K562 (cell line): ENCODE data around the gene TXNIP. TPM values are rescaled to one million over a fixed set of nuclear protein-coding genes. Genes with fewer than 3 reads are reported as not detected.
A peak's percentile ranks its signal among the peaks of the same experiment; 100 is the strongest.

Source experiments
- ELF4 ChIP-seq: fragments of 450-650 bp; formaldehyde crosslinking; IDR thresholded peaks from 2 replicates; pipeline ENCODE4 v1.4.0; 2022; ENCODE audit warnings: missing genetic modification characterization
- HLTF ChIP-seq: fragments of 450-650 bp; IDR thresholded peaks from 2 replicates; pipeline ENCODE4 v1.6.1; 2016
- HMG20B ChIP-seq: fragments of 250-450 bp; sonication (Bioruptor Pico); IDR thresholded peaks from 2 replicates; pipeline ENCODE4 v1.5.0; 2021; ENCODE audit warnings: mild to moderate bottlenecking
- NFATC3 ChIP-seq: fragments of 450-650 bp; IDR thresholded peaks from 2 replicates; pipeline ENCODE4 v1.6.1; 2017; ENCODE audit warnings: mild to moderate bottlenecking
- NONO ChIP-seq, 2 experiments: fragments of 200-400 bp in 1 of 2; fragments of 450-650 bp in 1 of 2; formaldehyde crosslinking in 1 of 2; IDR thresholded peaks; 2 replicates each; pipeline ENCODE4 v1.6.1; 2017; ENCODE audit warnings: low read depth in 2 of 2, mild to moderate bottlenecking in 2 of 2, moderate library complexity in 2 of 2, low read length in 1 of 2
- NR2F6 ChIP-seq: fragments of 450-650 bp; formaldehyde crosslinking; IDR thresholded peaks from 2 replicates; pipeline ENCODE4 v1.4.0; 2020; ENCODE audit warnings: mild to moderate bottlenecking
- RAD21 ChIP-seq, 2 experiments: fragments of 250-450 bp in 1 of 2; fragments of 450-650 bp in 1 of 2; sonication (Bioruptor Pico) in 1 of 2; formaldehyde crosslinking in 1 of 2; IDR thresholded peaks in 1 of 2; conservative IDR thresholded peaks in 1 of 2; 2 replicates each; pipeline versions ENCODE4 v1.4.0 to v1.8.0; 2020 to 2022; ENCODE audit warnings: mild to moderate bottlenecking in 2 of 2, moderate library complexity in 1 of 2
- SREBF2 ChIP-seq: sonication (generic); formaldehyde crosslinking; IDR thresholded peaks from 2 replicates; pipeline ENCODE4 v1.4.0; 2020; ENCODE audit warnings: mild to moderate bottlenecking, missing genetic modification reagents
- TRIM24 ChIP-seq, 2 experiments: fragments of 450-650 bp; IDR thresholded peaks; 2 replicates each; pipeline ENCODE4 v1.6.1; 2016
- TSC22D4 ChIP-seq: fragments of 450-650 bp; IDR thresholded peaks from 2 replicates; pipeline ENCODE4 v1.6.1; 2016; ENCODE audit warnings: missing genetic modification characterization, missing biosample characterization, control low read depth
- ZBTB17 ChIP-seq: fragments of 450-650 bp; formaldehyde crosslinking; IDR thresholded peaks from 2 replicates; pipeline ENCODE4 v1.4.0; 2020; ENCODE audit warnings: mild to moderate bottlenecking
- ZFP36 ChIP-seq: fragments of 150-350 bp; IDR thresholded peaks from 2 replicates; pipeline ENCODE4 v1.6.1; 2018; ENCODE audit warnings: low read length, low read depth; ENCODE audit not compliant: partially characterized antibody
- ZNF444 ChIP-seq: fragments of 250-450 bp; sonication (Bioruptor Pico); IDR thresholded peaks from 2 replicates; pipeline ENCODE4 v1.4.0; 2020; ENCODE audit warnings: mild to moderate bottlenecking, moderate library complexity
- ZNF75A ChIP-seq: fragments of 450-650 bp; formaldehyde crosslinking; IDR thresholded peaks from 2 replicates; pipeline ENCODE4 v1.4.0; 2020; ENCODE audit warnings: mild to moderate bottlenecking
- polyA plus RNA-seq, 8 experiments: library from polyadenylated mRNA; depleted of rRNA in 4 of 8; stranded (reverse) in 5 of 8; unstranded in 3 of 8; fragments of >200 nt; fragmentation: Nextera tagmentation in 2 of 8; fragmentation: Illumina TruSeq in 1 of 8; extraction: Ambion mirVana in 2 of 8; extraction: Trizol in 1 of 8; gene quantifications; 2 replicates each; pipeline versions ENCODE4 v1.2.1 to v1.2.3, GENCODE V29; 2011 to 2014; ENCODE audit warnings: inconsistent platforms in 1 of 8, missing spikeins in 1 of 8
- total RNA-seq, 7 experiments: library from RNA; depleted of rRNA in 6 of 7; stranded (reverse); fragments of >200 nt in 6 of 7; fragmentation: Illumina TruSeq in 2 of 7; extraction: Trizol in 2 of 7; gene quantifications; 2 replicates each; pipeline versions ENCODE4 v1.2.1 to v1.2.3, GENCODE V29; 2011 to 2021; ENCODE audit warnings: low replicate concordance in 1 of 7
- TF ChIP-seq, protein P1 (sequence below): fragments of 200-600 bp; sonication (generic); IDR thresholded peaks from one replicate; pipeline ENCODE4 v1.6.1; 2012; ENCODE audit warnings: mild to moderate bottlenecking, low read depth, low read length, inconsistent platforms
- TF ChIP-seq, protein P2 (sequence below): fragments of 250-450 bp; sonication (Bioruptor Pico); IDR thresholded peaks from 2 replicates; pipeline ENCODE4 v1.5.0; 2020; ENCODE audit warnings: mild to moderate bottlenecking, borderline replicate concordance

Gene TXNIP
- total and polyA plus RNA-seq, 9 of the 15 experiments (the other 6 are each of a cell fraction or from before 2014, with no cell fraction given), result 120 to 499 (median 257) TPM

DNA sequence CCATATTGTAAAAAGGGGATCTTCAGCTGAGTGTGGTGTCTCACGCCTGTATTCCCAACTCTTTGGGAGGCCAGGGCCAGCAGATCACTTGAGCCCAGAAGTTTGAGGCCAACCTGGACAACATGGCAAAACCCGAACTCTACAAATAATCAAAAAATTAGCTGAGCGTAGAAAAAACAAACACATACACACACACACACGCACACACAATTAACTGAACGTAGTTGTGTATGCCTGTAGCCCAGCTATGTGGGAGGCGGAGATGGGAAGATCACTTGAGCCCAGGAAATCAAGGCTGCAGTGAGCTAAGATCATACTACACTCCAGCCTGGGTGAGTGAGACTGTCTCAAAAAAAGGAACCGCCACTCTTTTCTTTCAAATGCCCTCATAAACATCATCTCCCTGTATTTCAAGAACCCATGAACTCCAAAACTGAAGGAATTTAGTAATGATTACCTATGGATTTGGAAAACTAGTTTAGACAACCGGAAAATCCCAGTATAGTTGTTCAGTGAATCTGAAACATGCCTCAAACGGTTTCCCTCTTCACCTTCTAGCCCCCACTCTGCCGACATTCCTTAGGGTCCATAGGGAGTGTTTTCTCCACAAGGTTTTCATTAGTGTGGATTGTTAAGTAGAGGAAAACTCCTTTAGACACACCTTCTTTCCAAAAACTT lies 4.5 kb downstream of the TXNIP start (continued):
- TF ChIP-seq, protein P1, sequence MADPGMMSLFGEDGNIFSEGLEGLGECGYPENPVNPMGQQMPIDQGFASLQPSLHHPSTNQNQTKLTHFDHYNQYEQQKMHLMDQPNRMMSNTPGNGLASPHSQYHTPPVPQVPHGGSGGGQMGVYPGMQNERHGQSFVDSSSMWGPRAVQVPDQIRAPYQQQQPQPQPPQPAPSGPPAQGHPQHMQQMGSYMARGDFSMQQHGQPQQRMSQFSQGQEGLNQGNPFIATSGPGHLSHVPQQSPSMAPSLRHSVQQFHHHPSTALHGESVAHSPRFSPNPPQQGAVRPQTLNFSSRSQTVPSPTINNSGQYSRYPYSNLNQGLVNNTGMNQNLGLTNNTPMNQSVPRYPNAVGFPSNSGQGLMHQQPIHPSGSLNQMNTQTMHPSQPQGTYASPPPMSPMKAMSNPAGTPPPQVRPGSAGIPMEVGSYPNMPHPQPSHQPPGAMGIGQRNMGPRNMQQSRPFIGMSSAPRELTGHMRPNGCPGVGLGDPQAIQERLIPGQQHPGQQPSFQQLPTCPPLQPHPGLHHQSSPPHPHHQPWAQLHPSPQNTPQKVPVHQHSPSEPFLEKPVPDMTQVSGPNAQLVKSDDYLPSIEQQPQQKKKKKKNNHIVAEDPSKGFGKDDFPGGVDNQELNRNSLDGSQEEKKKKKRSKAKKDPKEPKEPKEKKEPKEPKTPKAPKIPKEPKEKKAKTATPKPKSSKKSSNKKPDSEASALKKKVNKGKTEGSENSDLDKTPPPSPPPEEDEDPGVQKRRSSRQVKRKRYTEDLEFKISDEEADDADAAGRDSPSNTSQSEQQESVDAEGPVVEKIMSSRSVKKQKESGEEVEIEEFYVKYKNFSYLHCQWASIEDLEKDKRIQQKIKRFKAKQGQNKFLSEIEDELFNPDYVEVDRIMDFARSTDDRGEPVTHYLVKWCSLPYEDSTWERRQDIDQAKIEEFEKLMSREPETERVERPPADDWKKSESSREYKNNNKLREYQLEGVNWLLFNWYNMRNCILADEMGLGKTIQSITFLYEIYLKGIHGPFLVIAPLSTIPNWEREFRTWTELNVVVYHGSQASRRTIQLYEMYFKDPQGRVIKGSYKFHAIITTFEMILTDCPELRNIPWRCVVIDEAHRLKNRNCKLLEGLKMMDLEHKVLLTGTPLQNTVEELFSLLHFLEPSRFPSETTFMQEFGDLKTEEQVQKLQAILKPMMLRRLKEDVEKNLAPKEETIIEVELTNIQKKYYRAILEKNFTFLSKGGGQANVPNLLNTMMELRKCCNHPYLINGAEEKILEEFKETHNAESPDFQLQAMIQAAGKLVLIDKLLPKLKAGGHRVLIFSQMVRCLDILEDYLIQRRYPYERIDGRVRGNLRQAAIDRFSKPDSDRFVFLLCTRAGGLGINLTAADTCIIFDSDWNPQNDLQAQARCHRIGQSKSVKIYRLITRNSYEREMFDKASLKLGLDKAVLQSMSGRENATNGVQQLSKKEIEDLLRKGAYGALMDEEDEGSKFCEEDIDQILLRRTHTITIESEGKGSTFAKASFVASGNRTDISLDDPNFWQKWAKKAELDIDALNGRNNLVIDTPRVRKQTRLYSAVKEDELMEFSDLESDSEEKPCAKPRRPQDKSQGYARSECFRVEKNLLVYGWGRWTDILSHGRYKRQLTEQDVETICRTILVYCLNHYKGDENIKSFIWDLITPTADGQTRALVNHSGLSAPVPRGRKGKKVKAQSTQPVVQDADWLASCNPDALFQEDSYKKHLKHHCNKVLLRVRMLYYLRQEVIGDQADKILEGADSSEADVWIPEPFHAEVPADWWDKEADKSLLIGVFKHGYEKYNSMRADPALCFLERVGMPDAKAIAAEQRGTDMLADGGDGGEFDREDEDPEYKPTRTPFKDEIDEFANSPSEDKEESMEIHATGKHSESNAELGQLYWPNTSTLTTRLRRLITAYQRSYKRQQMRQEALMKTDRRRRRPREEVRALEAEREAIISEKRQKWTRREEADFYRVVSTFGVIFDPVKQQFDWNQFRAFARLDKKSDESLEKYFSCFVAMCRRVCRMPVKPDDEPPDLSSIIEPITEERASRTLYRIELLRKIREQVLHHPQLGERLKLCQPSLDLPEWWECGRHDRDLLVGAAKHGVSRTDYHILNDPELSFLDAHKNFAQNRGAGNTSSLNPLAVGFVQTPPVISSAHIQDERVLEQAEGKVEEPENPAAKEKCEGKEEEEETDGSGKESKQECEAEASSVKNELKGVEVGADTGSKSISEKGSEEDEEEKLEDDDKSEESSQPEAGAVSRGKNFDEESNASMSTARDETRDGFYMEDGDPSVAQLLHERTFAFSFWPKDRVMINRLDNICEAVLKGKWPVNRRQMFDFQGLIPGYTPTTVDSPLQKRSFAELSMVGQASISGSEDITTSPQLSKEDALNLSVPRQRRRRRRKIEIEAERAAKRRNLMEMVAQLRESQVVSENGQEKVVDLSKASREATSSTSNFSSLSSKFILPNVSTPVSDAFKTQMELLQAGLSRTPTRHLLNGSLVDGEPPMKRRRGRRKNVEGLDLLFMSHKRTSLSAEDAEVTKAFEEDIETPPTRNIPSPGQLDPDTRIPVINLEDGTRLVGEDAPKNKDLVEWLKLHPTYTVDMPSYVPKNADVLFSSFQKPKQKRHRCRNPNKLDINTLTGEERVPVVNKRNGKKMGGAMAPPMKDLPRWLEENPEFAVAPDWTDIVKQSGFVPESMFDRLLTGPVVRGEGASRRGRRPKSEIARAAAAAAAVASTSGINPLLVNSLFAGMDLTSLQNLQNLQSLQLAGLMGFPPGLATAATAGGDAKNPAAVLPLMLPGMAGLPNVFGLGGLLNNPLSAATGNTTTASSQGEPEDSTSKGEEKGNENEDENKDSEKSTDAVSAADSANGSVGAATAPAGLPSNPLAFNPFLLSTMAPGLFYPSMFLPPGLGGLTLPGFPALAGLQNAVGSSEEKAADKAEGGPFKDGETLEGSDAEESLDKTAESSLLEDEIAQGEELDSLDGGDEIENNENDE, result peak; percentile 32
- TF ChIP-seq ZNF75A (CRISPR knock-in tag) (peak; percentile 47), ZNF444 (CRISPR knock-in tag) (peak; percentile 91), ZFP36 (no peak), NFATC3 (peak; percentile 72), NONO (IDR thresholded peaks at IDR 0.05; ENCODE audit: low read depth in 2 of 2, low read length in 1 of 2) (peak in 1 of 2 experiments; percentile 5; a peak in 1 of 4 replicates), ELF4 (CRISPR knock-in tag) (peak; percentile 100), NR2F6 (CRISPR knock-in tag) (peak; percentile 67), SREBF2 (no peak), ZBTB17 (CRISPR knock-in tag) (peak; percentile 87), TRIM24 (IDR thresholded peaks at IDR 0.05) (peak in 1 of 2 experiments; percentile 21; a peak in 1 of 4 replicates), HMG20B (CRISPR knock-in tag) (peak; percentile 93), RAD21 (CRISPR knock-in tag; conservative IDR thresholded peaks at IDR 0.05 in 1 of 2, IDR thresholded peaks at IDR 0.05 in 1 of 2) (no peak; a peak in 2 of 4 replicates), TSC22D4 (tag) (no peak), HLTF (0 out of 2 replicates have a peak, but pooled peaks have one; percentile 8)
- TF ChIP-seq, protein P2, sequence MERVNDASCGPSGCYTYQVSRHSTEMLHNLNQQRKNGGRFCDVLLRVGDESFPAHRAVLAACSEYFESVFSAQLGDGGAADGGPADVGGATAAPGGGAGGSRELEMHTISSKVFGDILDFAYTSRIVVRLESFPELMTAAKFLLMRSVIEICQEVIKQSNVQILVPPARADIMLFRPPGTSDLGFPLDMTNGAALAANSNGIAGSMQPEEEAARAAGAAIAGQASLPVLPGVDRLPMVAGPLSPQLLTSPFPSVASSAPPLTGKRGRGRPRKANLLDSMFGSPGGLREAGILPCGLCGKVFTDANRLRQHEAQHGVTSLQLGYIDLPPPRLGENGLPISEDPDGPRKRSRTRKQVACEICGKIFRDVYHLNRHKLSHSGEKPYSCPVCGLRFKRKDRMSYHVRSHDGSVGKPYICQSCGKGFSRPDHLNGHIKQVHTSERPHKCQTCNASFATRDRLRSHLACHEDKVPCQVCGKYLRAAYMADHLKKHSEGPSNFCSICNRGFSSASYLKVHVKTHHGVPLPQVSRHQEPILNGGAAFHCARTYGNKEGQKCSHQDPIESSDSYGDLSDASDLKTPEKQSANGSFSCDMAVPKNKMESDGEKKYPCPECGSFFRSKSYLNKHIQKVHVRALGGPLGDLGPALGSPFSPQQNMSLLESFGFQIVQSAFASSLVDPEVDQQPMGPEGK (CRISPR knock-in tag), result peak; percentile 95
